HepG2 (cell line): Measurements from ENCODE around the gene CFAP70. TPM values are rescaled to one million over a fixed set of nuclear protein-coding genes. Genes with fewer than 3 reads are reported as not detected.

Experiments used
- CEBPZ ChIP-seq: IDR thresholded peaks from 2 replicates; pipeline ENCODE4 v1.6.1; 2012; ENCODE audit warnings: low read length, improper control_type of control experiment
- CHD2 ChIP-seq: IDR thresholded peaks from 2 replicates; pipeline ENCODE4 v1.6.1; 2011; ENCODE audit warnings: low read depth, low read length, improper control_type of control experiment
- HCFC1 ChIP-seq: fragments of 150-350 bp; IDR thresholded peaks from 2 replicates; pipeline ENCODE4 v1.6.1; 2014; ENCODE audit warnings: low read depth, low read length
- KDM5B ChIP-seq: sonication (generic); formaldehyde crosslinking; IDR thresholded peaks from 2 replicates; pipeline ENCODE4 v1.4.0; 2020; ENCODE audit warnings: missing genetic modification reagents, mild to moderate bottlenecking, borderline replicate concordance
- NFE2L1 ChIP-seq: sonication (generic); formaldehyde crosslinking; IDR thresholded peaks from 2 replicates; pipeline ENCODE4 v1.4.0; 2020; ENCODE audit warnings: missing genetic modification reagents, mild to moderate bottlenecking, borderline replicate concordance
- TBX3 ChIP-seq: fragments of 450-650 bp; IDR thresholded peaks from 2 replicates; pipeline ENCODE4 v1.6.1; 2017; ENCODE audit warnings: antibody characterized with exemption, mild to moderate bottlenecking, inconsistent platforms, borderline replicate concordance
- TFDP1 ChIP-seq: IDR thresholded peaks from 2 replicates; pipeline ENCODE4 v1.6.1; 2016; ENCODE audit warnings: missing compliant biosample characterization, missing genetic modification reagents, borderline replicate concordance
- ZIK1 ChIP-seq: sonication (generic); formaldehyde crosslinking; IDR thresholded peaks from 2 replicates; pipeline ENCODE4 v1.5.0; 2020; ENCODE audit warnings: mild to moderate bottlenecking, low read depth, missing genetic modification reagents, borderline replicate concordance
- ZNF225 ChIP-seq: sonication (generic); formaldehyde crosslinking; IDR thresholded peaks from 2 replicates; pipeline ENCODE4 v1.4.0; 2020; ENCODE audit warnings: mild to moderate bottlenecking, missing genetic modification reagents
- ZNF496 ChIP-seq: sonication (generic); formaldehyde crosslinking; IDR thresholded peaks from 2 replicates; pipeline ENCODE4 v1.8.1; 2023; ENCODE audit warnings: mild to moderate bottlenecking, moderate library complexity, missing genetic modification reagents; ENCODE audit not compliant: insufficient replicate concordance
- ZNF549 ChIP-seq: sonication (generic); formaldehyde crosslinking; IDR thresholded peaks from 2 replicates; pipeline ENCODE4 v1.5.0; 2020; ENCODE audit warnings: missing genetic modification reagents
- ZNF788 ChIP-seq: sonication (generic); formaldehyde crosslinking; IDR thresholded peaks from 2 replicates; pipeline ENCODE4 v1.5.0; 2020; ENCODE audit warnings: mild to moderate bottlenecking, missing genetic modification reagents, borderline replicate concordance
- polyA plus RNA-seq, 8 experiments: library from polyadenylated mRNA; depleted of rRNA in 3 of 8; stranded (reverse) in 7 of 8; unstranded in 1 of 8; fragments of >200 nt; fragmentation: Illumina TruSeq in 4 of 8; extraction: Trizol in 4 of 8; gene quantifications; 2 replicates each; pipeline versions ENCODE4 v1.2.1 to v1.2.3, GENCODE V29; 2011 to 2016; ENCODE audit warnings: low read depth in 4 of 8, missing spikeins in 1 of 8, mixed read lengths in 1 of 8; ENCODE audit not compliant: insufficient read depth in 1 of 8
- total RNA-seq, 5 experiments: library from RNA; depleted of rRNA; stranded (reverse); fragments of >200 nt; fragmentation: Illumina TruSeq; extraction: Trizol; gene quantifications; 2 replicates each; pipeline ENCODE4 v1.2.3, GENCODE V29; 2016; ENCODE audit warnings: low read depth in 1 of 5
- TF ChIP-seq, protein P1 (sequence below): IDR thresholded peaks from 2 replicates; pipeline ENCODE4 v1.4.0; 2020; ENCODE audit warnings: mild to moderate bottlenecking, missing genetic modification reagents
- TF ChIP-seq, protein P2 (sequence below): sonication (generic); formaldehyde crosslinking; IDR thresholded peaks from 2 replicates; pipeline ENCODE4 v1.5.0; 2020; ENCODE audit warnings: mild to moderate bottlenecking, missing genetic modification reagents
- TF ChIP-seq, protein P3 (sequence below): sonication (generic); formaldehyde crosslinking; conservative IDR thresholded peaks from 2 replicates; pipeline ENCODE4 v1.8.0; 2022; ENCODE audit warnings: mild to moderate bottlenecking, moderate library complexity, missing genetic modification reagents

Gene CFAP70
- total and polyA plus RNA-seq, 2 of the 13 experiments (the other 11 are each of a cell fraction or from before 2014, with no cell fraction given) = 0.27 to 0.38 TPM

DNA sequence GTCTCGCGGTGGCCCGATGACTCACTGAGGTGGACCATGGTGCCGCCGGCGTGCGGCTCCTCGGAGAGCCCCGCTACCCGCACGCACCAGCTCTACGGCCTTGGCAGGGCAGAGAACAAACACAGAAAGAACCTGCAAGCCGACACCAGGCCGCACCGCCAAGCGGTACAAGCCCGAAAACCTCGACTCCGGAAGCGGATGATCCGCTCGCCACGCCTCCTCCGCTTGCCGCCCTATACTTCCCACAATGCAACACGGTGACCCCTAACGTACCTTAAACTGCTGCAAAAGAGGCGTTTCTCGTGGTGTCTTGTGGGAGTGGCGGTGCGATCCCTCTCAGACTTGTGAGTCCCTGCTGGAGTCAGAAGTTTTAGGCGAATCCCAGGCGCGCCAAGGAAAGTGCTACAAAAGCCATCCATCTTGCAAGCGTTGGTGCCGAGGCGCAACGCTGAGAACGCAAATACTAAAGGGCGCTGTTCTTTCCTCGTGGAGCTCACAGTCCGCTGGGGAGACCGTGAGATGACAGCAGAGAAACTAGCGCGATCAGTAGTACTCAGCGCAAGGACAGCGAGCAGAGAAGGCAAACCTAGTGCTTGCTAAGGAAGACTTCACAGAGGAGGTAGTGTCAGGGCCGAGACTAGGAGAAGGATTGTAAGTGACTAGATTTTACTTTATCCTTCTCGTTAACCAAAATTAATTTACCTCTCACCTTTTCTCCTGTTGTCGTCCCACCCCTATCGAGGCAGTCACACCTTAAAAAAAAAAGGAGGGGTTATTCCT, 106.0 kb downstream of the CFAP70 start, which contains the start of gene MRPS16 (continued):
- TF ChIP-seq CEBPZ (no peak), ZNF496 (CRISPR knock-in tag) (no peak), TFDP1 (CRISPR knock-in tag) (peak; percentile 96; the same call in 1 of the 2 replicates), ZNF225 (CRISPR knock-in tag) (peak; percentile 20; the same call in 1 of the 2 replicates), NFE2L1 (CRISPR knock-in tag) (0 out of 2 replicates have a peak, but pooled peaks have one; percentile 45), HCFC1 (peak; percentile 63), TBX3 (peak; percentile 26; the same call in 1 of the 2 replicates), CHD2 (peak; percentile 66), ZNF549 (CRISPR knock-in tag) (no peak), KDM5B (peak; percentile 77; the same call in 1 of the 2 replicates), ZNF788 (CRISPR knock-in tag) (peak; percentile 83; the same call in 1 of the 2 replicates), ZIK1 (CRISPR knock-in tag) (peak; percentile 54; the same call in 1 of the 2 replicates)
- TF ChIP-seq, protein P1, sequence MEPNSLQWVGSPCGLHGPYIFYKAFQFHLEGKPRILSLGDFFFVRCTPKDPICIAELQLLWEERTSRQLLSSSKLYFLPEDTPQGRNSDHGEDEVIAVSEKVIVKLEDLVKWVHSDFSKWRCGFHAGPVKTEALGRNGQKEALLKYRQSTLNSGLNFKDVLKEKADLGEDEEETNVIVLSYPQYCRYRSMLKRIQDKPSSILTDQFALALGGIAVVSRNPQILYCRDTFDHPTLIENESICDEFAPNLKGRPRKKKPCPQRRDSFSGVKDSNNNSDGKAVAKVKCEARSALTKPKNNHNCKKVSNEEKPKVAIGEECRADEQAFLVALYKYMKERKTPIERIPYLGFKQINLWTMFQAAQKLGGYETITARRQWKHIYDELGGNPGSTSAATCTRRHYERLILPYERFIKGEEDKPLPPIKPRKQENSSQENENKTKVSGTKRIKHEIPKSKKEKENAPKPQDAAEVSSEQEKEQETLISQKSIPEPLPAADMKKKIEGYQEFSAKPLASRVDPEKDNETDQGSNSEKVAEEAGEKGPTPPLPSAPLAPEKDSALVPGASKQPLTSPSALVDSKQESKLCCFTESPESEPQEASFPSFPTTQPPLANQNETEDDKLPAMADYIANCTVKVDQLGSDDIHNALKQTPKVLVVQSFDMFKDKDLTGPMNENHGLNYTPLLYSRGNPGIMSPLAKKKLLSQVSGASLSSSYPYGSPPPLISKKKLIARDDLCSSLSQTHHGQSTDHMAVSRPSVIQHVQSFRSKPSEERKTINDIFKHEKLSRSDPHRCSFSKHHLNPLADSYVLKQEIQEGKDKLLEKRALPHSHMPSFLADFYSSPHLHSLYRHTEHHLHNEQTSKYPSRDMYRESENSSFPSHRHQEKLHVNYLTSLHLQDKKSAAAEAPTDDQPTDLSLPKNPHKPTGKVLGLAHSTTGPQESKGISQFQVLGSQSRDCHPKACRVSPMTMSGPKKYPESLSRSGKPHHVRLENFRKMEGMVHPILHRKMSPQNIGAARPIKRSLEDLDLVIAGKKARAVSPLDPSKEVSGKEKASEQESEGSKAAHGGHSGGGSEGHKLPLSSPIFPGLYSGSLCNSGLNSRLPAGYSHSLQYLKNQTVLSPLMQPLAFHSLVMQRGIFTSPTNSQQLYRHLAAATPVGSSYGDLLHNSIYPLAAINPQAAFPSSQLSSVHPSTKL (CRISPR knock-in tag) = peak; percentile 62; the same call in 1 of the 2 replicates
- TF ChIP-seq, protein P2, sequence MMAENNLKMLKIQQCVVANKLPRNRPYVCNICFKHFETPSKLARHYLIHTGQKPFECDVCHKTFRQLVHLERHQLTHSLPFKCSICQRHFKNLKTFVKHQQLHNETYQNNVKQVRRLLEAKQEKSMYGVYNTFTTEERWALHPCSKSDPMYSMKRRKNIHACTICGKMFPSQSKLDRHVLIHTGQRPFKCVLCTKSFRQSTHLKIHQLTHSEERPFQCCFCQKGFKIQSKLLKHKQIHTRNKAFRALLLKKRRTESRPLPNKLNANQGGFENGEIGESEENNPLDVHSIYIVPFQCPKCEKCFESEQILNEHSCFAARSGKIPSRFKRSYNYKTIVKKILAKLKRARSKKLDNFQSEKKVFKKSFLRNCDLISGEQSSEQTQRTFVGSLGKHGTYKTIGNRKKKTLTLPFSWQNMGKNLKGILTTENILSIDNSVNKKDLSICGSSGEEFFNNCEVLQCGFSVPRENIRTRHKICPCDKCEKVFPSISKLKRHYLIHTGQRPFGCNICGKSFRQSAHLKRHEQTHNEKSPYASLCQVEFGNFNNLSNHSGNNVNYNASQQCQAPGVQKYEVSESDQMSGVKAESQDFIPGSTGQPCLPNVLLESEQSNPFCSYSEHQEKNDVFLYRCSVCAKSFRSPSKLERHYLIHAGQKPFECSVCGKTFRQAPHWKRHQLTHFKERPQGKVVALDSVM (CRISPR knock-in tag) = peak; percentile 46; the same call in 1 of the 2 replicates
- TF ChIP-seq, protein P3, sequence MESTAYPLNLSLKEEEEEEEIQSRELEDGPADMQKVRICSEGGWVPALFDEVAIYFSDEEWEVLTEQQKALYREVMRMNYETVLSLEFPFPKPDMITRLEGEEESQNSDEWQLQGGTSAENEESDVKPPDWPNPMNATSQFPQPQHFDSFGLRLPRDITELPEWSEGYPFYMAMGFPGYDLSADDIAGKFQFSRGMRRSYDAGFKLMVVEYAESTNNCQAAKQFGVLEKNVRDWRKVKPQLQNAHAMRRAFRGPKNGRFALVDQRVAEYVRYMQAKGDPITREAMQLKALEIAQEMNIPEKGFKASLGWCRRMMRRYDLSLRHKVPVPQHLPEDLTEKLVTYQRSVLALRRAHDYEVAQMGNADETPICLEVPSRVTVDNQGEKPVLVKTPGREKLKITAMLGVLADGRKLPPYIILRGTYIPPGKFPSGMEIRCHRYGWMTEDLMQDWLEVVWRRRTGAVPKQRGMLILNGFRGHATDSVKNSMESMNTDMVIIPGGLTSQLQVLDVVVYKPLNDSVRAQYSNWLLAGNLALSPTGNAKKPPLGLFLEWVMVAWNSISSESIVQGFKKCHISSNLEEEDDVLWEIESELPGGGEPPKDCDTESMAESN = peak; percentile 95
